Renal pelvis (tissue), 4 donors: Measurements from ENCODE around the gene IKBKE. TPM values are rescaled to one million over a fixed set of nuclear protein-coding genes. Genes with fewer than 3 reads are reported as not detected.

Experiments
- DNase-seq: peaks from one replicate; pipeline ENCODE4 v3.0.0-alpha.2; 2013
- polyA plus RNA-seq, 3 donors: library from polyadenylated mRNA; unstranded; fragments of 120-200 nt; gene quantifications; one replicate each; pipeline ENCODE4 v1.2.1, GENCODE V29; 2013; ENCODE audit not compliant: insufficient read length in 3 of 3

IKBKE gene
- polyA plus RNA-seq, 3 donors, result 5.8 to 6.6 (median 6.0) TPM

- no peak for DNase-seq
These were observed 68.8 kb downstream of the IKBKE start for GRCh38 chr1:206538901-206539640.

GRCh38 chr1:206540044-206540780, 69.9 kb downstream of the IKBKE start:
- no peak for DNase-seq

GRCh38 chr1:206541236-206541833, 71.1 kb downstream of the IKBKE start:
- DNase-seq, result no peak

- peak; percentile 66 for DNase-seq
These were observed 74.4 kb downstream of the IKBKE start for GRCh38 chr1:206544562-206545257.

GRCh38 chr1:206545351-206545750, 75.1 kb downstream of the IKBKE start:
- no peak for DNase-seq

Other genes starting within 250 kb of the IKBKE start
- 1 to 10 TPM; 4.4 to 5.0 (median 4.6) TPM for gene RASSF5, start 37.1 kb downstream of the IKBKE start, polyA plus RNA-seq
- gene EIF2D, start 142.0 kb downstream of the IKBKE start, polyA plus RNA-seq, result 10 to 100 TPM; 77.1 to 97.2 (median 89.5) TPM
- gene DYRK3, start 165.1 kb downstream of the IKBKE start, polyA plus RNA-seq, result 1 to 10 TPM; 8.2 to 9.0 (median 8.4) TPM
- 10 to 100 TPM; 69.8 to 78.5 (median 76.2) TPM for gene MAPKAPK2, start 214.4 kb downstream of the IKBKE start, polyA plus RNA-seq